PFSK-1 (cell line): ENCODE measurements around the gene PRDM12.

Experiments used
- FOXP2 ChIP-seq: optimal IDR thresholded peaks from 2 replicates; pipeline ENCODE3; 2011; ENCODE audit warnings: borderline replicate concordance, control low read depth, inconsistent platforms; ENCODE audit not compliant: insufficient read depth; ENCODE audit errors: extremely low read length, extremely low read depth
- POLR2AphosphoS5 ChIP-seq: IDR thresholded peaks from 2 replicates; pipeline ENCODE4 v1.6.1; 2012; ENCODE audit warnings: low read depth, mild to moderate bottlenecking, control low read depth, low read length, moderate library complexity
- REST ChIP-seq, 2 experiments: IDR thresholded peaks; 2 replicates each; pipeline versions ENCODE4 v1.6.1 to v1.8.0; 2011 to 2012; ENCODE audit warnings: low read depth in 2 of 2, low read length in 2 of 2, control low read depth in 1 of 2, inconsistent platforms in 1 of 2, mild to moderate bottlenecking in 1 of 2, moderate library complexity in 1 of 2; ENCODE audit not compliant: insufficient read depth in 1 of 2
- SIN3A ChIP-seq: IDR thresholded peaks from 2 replicates; pipeline ENCODE4 v1.6.1; 2012; ENCODE audit warnings: mild to moderate bottlenecking, low read length, moderate library complexity, borderline replicate concordance; ENCODE audit not compliant: insufficient read depth
- TAF1 ChIP-seq: IDR thresholded peaks from 2 replicates; pipeline ENCODE4 v1.6.1; 2012; ENCODE audit warnings: low read length, control low read depth, borderline replicate concordance; ENCODE audit not compliant: insufficient read depth

The PRDM12 gene

GRCh38 chr9:130661451-130662098 lies 2.8 kb upstream of the PRDM12 start:
- TF ChIP-seq POLR2AphosphoS5: no peak
- TF ChIP-seq TAF1: no peak
- no peak for TF ChIP-seq SIN3A
- TF ChIP-seq FOXP2: no peak
- TF ChIP-seq REST (IDR thresholded peaks at IDR 0.05; ENCODE audit: insufficient read depth in 1 of 2, low read depth in 2 of 2, low read length in 2 of 2): no peak

- TF ChIP-seq POLR2AphosphoS5: no peak
- no peak for TF ChIP-seq TAF1
- TF ChIP-seq SIN3A: no peak
- TF ChIP-seq FOXP2: no peak
- no peak for TF ChIP-seq REST (IDR thresholded peaks at IDR 0.05; ENCODE audit: insufficient read depth in 1 of 2, low read depth in 2 of 2, low read length in 2 of 2)
Measured at GRCh38 chr9:130662099-130662969, 2.1 kb upstream of the PRDM12 start.

GRCh38 chr9:130662970-130663257 lies 1.5 kb upstream of the PRDM12 start:
- TF ChIP-seq TAF1 (no peak), FOXP2 (no peak), REST (IDR thresholded peaks at IDR 0.05; ENCODE audit: insufficient read depth in 1 of 2, low read depth in 2 of 2, low read length in 2 of 2) (no peak), SIN3A (no peak), POLR2AphosphoS5 (no peak)

GRCh38 chr9:130663258-130663976 lies 977 bp upstream of the PRDM12 start:
- TF ChIP-seq POLR2AphosphoS5 (no peak), SIN3A (no peak), TAF1 (no peak), FOXP2 (no peak), REST (IDR thresholded peaks at IDR 0.05; ENCODE audit: insufficient read depth in 1 of 2, low read depth in 2 of 2, low read length in 2 of 2) (no peak)
